ENCODE data around the gene RNFT2. TPM values are rescaled to one million over a fixed set of nuclear protein-coding genes. Genes with fewer than 3 reads are reported as not detected.

RNFT2 gene
- total RNA-seq, 4 donors from 2014 or later, result 0.31 to 0.54 TPM; not detected in 2

GRCh38 chr12:116887244-116887643 is 149.1 kb downstream of the RNFT2 start:
- no peak overlapping the region for H3K27ac ChIP-seq
- H3K4me1 ChIP-seq, result peaks cover 0 to 4% (median 0%) of the 10 kb centered on the region in 3 donors
- ATAC-seq, result no peak
- TF ChIP-seq EP300 (IDR thresholded peaks at IDR 0.05), result no peak
- no peak for TF ChIP-seq POLR2AphosphoS5 (IDR thresholded peaks at IDR 0.05)
- TF ChIP-seq POLR2A (IDR thresholded peaks at IDR 0.05), result no peak
- TF ChIP-seq CTCF (IDR thresholded peaks at IDR 0.05), result no peak
- H3K9me3 ChIP-seq, result no peaks in the 10 kb centered on the region
- H3K36me3 ChIP-seq, result no peaks in the 10 kb centered on the region
- H3K4me3 ChIP-seq, result no peak overlapping the region
- peaks cover 51% of the 10 kb centered on the region for H3K27me3 ChIP-seq
- WGBS, 2 donors (ENCODE audit: low coverage in 1 of 2), result 75 to 100% methylated on average over 1 of the region's 1 CpG

GRCh38 chr12:116887897-116888296 is 149.8 kb downstream of the RNFT2 start:
- H3K36me3 ChIP-seq, result no peaks in the 10 kb centered on the region
- peaks cover 44% of the 10 kb centered on the region for H3K27me3 ChIP-seq
- H3K4me3 ChIP-seq, result no peak overlapping the region
- TF ChIP-seq POLR2AphosphoS5 (IDR thresholded peaks at IDR 0.05) (no peak), POLR2A (IDR thresholded peaks at IDR 0.05) (no peak), EP300 (IDR thresholded peaks at IDR 0.05) (no peak), CTCF (IDR thresholded peaks at IDR 0.05) (no peak)
- ATAC-seq, result no peak
- WGBS, 2 donors (ENCODE audit: low coverage in 1 of 2), result 70 to 86% methylated on average over 1 to 6 of the region's 6 CpGs
- no peaks in the 10 kb centered on the region for H3K9me3 ChIP-seq
- H3K27ac ChIP-seq, result no peak overlapping the region
- no peaks in the 10 kb centered on the region for H3K4me1 ChIP-seq

- ATAC-seq, result no peak
- Histone ChIP-seq H3K36me3 (no peaks in the 10 kb centered on the region), H3K27me3 (peaks cover 23% of the 10 kb centered on the region), H3K4me1 (no peaks in the 10 kb centered on the region), H3K9me3 (no peaks in the 10 kb centered on the region), H3K27ac (no peak overlapping the region), H3K4me3 (no peak overlapping the region)
- no peak for TF ChIP-seq POLR2AphosphoS5 (IDR thresholded peaks at IDR 0.05)
- TF ChIP-seq POLR2A (IDR thresholded peaks at IDR 0.05), result no peak
- TF ChIP-seq EP300 (IDR thresholded peaks at IDR 0.05), result no peak
- TF ChIP-seq CTCF (IDR thresholded peaks at IDR 0.05), result no peak
- 86 to 90% methylated on average over 1 to 2 of the region's 2 CpGs for WGBS, 2 donors (ENCODE audit: low coverage in 1 of 2)
Measured at GRCh38 chr12:116890330-116890729, 152.2 kb downstream of the RNFT2 start.

GRCh38 chr12:116891019-116891418 is 152.9 kb downstream of the RNFT2 start:
- no peak for ATAC-seq
- Histone ChIP-seq H3K36me3 (no peaks in the 10 kb centered on the region), H3K27me3 (peaks cover 18% of the 10 kb centered on the region), H3K4me1 (no peaks in the 10 kb centered on the region), H3K9me3 (no peaks in the 10 kb centered on the region), H3K4me3 (no peak overlapping the region), H3K27ac (no peak overlapping the region)
- 83 to 96% methylated on average over 3 of the region's 3 CpGs for WGBS, 2 donors (ENCODE audit: low coverage in 1 of 2)
- TF ChIP-seq EP300 (IDR thresholded peaks at IDR 0.05), result no peak
- TF ChIP-seq CTCF (IDR thresholded peaks at IDR 0.05), result no peak
- no peak for TF ChIP-seq POLR2AphosphoS5 (IDR thresholded peaks at IDR 0.05)
- no peak for TF ChIP-seq POLR2A (IDR thresholded peaks at IDR 0.05)

- Histone ChIP-seq H3K4me1 (no peaks in the 10 kb centered on the region), H3K4me3 (no peak overlapping the region), H3K36me3 (no peaks in the 10 kb centered on the region), H3K27ac (no peak overlapping the region), H3K27me3 (peaks cover 18% of the 10 kb centered on the region), H3K9me3 (no peaks in the 10 kb centered on the region)
- WGBS, 2 donors (ENCODE audit: low coverage in 1 of 2), result 75 to 85% methylated on average over 12 of the region's 12 CpGs
- ATAC-seq, result no peak
- TF ChIP-seq EP300 (IDR thresholded peaks at IDR 0.05) (no peak), CTCF (IDR thresholded peaks at IDR 0.05) (no peak), POLR2A (IDR thresholded peaks at IDR 0.05) (no peak), POLR2AphosphoS5 (IDR thresholded peaks at IDR 0.05) (no peak)
Measured at GRCh38 chr12:116892349-116893140, 154.4 kb downstream of the RNFT2 start.

Measured in gastroesophageal sphincter (tissue), 4 donors.